UCSD-AML1 (cell line): ENCODE measurements around the gene MROH8.

Source experiments
- DNase-seq: peaks from one replicate; lab custom pipeline; 2025; ENCODE audit not compliant: unreplicated experiment; lab: John Stamatoyannopoulos, UW

The MROH8 gene

DNA sequence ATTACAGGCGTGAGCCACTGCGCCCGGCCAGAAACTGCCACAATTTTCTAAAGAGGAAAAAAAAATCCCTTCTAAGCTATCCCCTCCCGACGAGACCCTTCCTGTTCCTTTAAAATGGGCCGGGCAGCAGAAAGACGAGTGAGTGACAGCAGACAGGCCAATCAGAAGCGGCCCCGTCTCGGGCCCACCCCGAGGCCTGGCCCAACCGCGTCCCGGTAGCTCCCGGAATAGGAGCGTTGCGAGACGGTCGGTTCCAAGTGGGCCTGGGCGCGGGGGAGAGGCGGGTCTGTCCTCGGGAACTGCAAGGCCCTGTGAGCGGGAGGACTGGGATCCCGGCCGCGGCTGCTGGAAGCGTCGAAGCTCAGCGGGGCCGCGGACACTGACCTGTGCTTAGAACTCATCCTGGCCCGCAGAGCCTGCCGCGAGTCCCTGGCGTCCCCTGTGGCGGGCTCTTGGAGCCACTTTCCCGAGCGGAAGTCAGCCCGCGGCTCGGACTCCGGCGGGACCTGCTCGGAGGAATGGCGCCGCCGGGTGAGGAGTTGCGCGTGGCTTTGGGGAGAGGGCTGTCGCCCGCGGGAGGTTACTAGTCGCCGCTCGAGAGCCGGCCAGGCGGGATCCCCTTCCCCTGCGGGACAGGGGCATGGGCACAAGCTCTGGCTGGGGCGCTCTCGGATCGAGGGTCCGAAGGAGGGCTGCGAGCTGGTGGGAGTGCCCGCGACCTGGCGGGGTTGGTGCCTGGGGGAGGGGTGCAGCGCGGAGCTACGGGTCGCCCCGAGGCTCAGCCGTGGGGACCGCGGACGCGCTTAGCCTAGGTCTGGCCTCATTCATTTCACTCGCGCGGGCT lies at the start of gene MROH8, which contains the start of gene RPN2:
MROH8 (minus strand) TSS at position 710 of the 844 bp plus-strand sequence.
RPN2 (plus strand) TSS at position 492 of the 844 bp plus-strand sequence; CDS start at position 519, 27 bp downstream.
- peak; percentile 94 for DNase-seq

DNA sequence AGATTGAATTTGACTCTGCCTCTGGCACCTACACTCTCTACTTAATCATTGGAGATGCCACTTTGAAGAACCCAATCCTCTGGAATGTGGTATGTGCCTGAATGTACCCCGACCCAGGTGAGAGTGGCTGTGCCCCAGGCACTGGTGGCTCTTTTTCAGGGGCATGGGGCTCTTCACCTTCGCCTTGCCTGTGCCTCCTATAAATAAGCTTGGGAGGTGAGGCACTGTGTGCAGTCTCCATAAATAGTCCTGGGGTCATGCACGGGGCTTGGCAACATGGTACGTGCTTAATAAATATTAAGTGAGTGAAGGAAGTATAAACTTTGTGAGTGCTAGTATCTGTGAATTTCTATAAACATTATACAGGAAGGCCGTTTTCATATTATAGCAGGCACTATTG lies 49.3 kb upstream of the MROH8 start:
- DNase-seq: no peak

GRCh38 chr20:37228082-37228481 lies 48.7 kb upstream of the MROH8 start:
- no peak for DNase-seq

DNA sequence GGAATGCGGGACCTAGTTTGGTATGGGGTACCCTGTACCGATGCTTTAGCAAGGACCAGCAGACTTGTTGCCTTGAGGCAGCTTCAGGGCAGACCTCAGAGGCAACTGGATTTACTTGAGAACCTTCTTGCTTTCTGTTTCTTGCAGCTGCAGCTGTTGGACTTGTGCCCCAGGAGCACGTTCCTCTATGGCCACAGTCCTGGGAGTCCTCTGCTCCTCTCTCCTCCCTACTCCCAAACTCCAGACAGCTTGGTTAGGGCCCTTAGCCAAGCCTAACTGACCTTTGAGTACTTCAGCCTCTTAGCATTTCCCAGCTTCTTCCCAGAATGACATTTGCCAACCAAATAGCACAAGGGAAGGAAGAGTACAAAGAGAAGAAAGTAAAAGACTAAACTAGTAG lies 47.5 kb upstream of the MROH8 start:
- no peak for DNase-seq

GRCh38 chr20:37225146-37225545 lies 45.8 kb upstream of the MROH8 start:
- DNase-seq: no peak

- DNase-seq: peak; percentile 16
Measured at GRCh38 chr20:37223053-37223452, 43.7 kb upstream of the MROH8 start.

DNA sequence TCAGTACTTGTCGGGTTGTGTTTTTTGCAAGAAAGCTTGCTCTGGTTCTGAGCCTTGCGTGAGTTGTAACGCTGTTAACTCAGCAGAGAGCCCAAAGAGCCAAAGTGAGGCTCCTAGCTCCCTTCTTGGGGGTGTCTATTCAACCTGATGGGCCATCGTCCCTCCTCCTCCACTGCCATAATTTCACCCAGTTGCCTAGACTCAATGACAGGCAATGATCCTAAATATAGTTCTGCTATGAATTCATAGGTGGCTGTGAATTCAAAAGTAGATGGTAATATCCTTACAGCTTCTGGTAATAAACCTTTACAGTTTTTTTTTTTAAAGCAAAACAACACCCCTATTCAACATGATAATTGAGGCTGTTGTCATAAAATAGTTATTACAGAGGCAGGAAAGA lies 42.7 kb upstream of the MROH8 start:
- no peak for DNase-seq

DNA sequence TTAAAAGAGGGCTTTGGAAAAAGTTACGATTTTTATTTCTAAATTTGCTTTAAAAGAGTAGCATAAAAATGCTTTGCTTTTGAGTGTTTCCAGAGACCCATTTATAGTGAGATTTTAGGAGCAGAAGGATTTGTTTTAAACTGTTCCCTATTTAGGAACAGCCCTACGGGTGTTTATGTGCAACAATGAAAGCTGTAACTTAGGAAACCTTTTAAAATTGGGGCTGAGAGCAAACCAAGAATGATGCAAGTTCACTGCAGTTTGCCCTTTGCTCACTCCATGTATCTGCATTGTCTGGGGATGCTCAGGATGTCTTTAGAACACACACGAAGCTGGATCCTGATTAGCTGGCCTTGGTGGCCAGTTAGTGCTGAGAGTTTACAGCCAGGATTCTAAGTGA lies 41.4 kb upstream of the MROH8 start:
- no peak for DNase-seq

DNA sequence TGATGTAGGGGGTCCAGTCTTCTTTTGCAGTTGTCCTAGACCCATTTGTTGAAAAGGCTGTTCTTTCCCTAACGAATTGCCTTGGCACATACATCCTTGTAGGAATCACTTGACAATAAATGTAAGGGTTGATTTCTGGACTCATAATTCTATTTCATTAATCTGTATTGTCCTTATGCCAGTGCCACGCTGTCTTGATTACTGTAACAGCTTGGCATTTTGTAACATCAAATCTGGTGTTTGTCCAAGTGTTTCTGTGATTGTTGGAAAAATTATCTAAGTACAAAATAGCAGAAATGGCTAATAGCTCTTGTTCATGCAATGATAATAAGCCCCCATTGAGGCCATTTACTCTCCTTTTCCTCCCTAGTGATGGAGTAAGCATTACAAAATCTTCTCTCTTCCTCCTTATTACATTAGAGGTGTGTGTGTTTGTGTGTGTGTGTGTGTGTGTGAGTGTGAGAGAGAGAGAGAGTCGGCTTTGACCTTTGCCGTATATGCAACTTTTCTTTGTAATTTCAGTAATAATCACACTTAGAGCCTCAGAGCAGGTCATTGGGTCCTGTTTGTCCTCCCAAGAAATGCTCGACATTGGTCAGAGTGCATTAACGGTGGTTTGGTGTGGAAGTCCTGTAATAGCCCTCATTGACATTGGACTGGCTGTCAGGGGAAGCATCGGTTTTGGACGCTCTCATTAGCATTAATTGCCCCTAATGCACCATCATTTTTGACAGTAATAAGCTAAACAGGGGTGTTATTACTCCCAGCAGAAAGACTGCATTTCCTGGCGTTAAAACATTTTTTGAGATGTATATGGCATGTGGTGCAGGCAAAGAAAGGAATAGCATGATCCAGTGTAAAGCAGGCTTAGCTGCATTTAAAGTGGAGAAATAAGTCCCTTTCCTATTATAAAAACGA lies 40.7 kb upstream of the MROH8 start:
- no peak for DNase-seq

DNA sequence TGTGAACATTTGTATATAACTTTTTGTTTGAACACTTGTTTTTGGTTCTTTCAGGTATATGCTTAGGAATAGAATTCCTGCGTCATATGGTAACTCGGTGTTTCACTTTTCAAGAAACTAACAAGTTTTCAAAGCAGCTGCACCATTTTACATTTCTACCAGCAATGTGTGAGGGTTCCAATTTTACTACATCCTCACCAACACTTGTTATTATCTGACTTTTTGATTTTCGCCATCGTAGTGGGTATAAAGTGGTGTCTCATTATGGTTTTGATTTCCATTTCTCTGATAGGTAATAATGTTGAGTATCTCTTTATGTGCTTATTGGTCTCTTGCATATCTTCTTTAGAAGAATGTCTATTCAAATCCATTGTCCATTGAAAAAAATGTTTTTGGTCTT lies 39.6 kb upstream of the MROH8 start:
- DNase-seq: no peak

GRCh38 chr20:37218441-37218840 lies 39.1 kb upstream of the MROH8 start:
- no peak for DNase-seq

- no peak for DNase-seq
Measured at GRCh38 chr20:37209661-37210314, 30.4 kb upstream of the MROH8 start.

GRCh38 chr20:37209193-37209592 lies 29.8 kb upstream of the MROH8 start:
- DNase-seq: no peak

DNA sequence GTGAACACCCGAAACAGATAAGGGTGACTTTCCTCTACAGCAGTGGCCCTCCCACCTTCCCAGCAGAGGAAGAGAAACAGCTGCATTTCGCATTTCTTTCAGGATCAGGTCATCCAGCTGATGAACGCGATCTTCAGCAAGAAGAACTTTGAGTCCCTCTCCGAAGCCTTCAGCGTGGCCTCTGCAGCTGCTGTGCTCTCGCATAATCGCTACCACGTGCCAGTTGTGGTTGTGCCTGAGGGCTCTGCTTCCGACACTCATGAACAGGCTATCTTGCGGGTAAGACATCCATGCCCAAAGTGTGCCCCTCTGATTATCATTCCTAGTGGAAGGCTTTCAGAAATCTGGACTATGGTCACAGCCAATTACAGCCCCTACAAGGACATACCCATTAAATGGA lies 27.8 kb upstream of the MROH8 start:
- no peak for DNase-seq

GRCh38 chr20:37205794-37206193 lies 26.4 kb upstream of the MROH8 start:
- no peak for DNase-seq

- no peak for DNase-seq
Measured at GRCh38 chr20:37205130-37205529, 25.8 kb upstream of the MROH8 start.

GRCh38 chr20:37204056-37204455 lies 24.7 kb upstream of the MROH8 start:
- no peak for DNase-seq

GRCh38 chr20:37202267-37202943 lies 23.1 kb upstream of the MROH8 start:
- no peak for DNase-seq

DNA sequence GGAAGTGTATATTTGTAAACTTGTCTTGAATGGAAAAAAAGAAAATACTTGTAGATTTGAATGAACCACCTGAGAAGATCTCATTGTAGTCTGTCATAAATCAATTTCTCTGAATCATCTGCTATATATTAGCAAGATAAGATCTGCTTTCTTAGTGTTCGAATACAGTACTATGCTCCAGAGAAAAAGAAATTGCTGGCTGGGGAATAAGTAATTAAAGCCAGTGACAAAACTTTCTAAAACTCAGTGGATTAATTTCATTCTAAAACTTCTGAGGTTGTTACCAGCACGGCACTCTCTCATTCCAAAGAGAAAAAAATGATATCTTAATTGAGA lies 22.4 kb upstream of the MROH8 start:
- no peak for DNase-seq

DNA sequence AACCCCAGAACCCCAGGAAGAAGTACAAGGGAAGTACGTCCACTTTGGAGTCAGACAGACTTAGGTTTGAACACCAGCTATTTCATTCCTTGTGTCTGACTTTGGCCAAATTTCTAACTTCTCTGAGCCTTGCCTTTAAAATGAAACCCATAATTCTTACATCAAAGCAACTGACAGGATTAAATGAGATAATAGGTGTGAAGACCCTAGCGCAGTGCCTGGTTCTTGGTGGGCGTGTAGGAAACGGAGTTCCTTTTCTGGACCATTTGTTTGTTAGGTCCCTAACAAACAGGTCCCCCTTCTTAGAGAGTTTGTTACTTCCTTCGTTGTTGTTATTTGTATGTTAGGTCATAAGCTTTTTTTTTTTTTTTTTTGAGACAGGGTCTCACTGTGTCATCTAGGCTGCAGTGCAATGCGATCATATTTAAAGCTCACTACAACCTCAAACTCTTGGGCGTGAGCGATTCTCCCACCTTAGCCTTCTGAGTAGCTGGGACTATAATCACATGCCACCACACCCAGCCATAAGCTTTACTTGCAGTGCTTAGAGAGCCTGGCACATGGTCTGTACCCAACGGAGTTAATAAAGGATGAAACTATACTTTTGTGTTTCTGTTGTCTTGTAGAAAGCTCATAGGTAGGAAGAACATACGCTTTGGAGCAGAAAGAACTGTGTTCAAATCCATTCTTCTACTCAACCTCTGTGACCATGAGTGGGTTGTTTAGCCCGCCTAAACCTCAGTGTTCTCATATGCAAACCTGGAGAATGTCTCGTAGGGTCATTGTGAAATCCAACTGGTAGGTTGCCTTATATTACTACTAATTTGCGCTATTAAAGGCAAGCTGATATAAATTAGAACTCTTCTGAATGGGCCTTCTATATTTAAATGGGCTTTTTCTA lies 21.8 kb upstream of the MROH8 start:
- no peak for DNase-seq
